DOHH2 (cell line): ENCODE measurements around the gene LRRC27.

Experiments used
- H3F3A ChIP-seq: fragments of 200-600 bp; sonication (generic), shearing (Covaris generic); 2 replicates; pipeline ENCODE4 v1.6.0; 2016; ENCODE audit warnings: antibody characterized with exemption, mild to moderate bottlenecking; ENCODE audit not compliant: control insufficient read depth, insufficient read depth
- H3K27ac ChIP-seq: fragments of 200-600 bp; sonication (generic); 2 replicates; pipeline ENCODE4 v1.5.1; 2014; ENCODE audit warnings: low read depth, mild to moderate bottlenecking, low read length, moderate library complexity
- H3K27me3 ChIP-seq: fragments of 200-600 bp; sonication (generic); 2 replicates; pipeline ENCODE4 v1.6.1; 2014; ENCODE audit warnings: mild to moderate bottlenecking, low read length, mixed read lengths; ENCODE audit not compliant: control insufficient read depth
- H3K36me3 ChIP-seq: fragments of 200-600 bp; sonication (generic); 2 replicates; pipeline ENCODE4 v1.6.1; 2014; ENCODE audit warnings: mild to moderate bottlenecking, low read length, moderate library complexity, mixed read lengths; ENCODE audit not compliant: control insufficient read depth
- H3K4me1 ChIP-seq: fragments of 200-600 bp; sonication (generic); 2 replicates; pipeline ENCODE4 v1.6.1; 2014; ENCODE audit warnings: mild to moderate bottlenecking, low read length, mixed read lengths; ENCODE audit not compliant: control insufficient read depth
- H3K4me2 ChIP-seq: fragments of 200-600 bp; sonication (generic); 2 replicates; pipeline ENCODE4 v1.6.0; 2014; ENCODE audit warnings: mild to moderate bottlenecking, low read length, moderate library complexity
- H3K4me3 ChIP-seq: fragments of 200-600 bp; sonication (generic); 2 replicates; pipeline ENCODE4 v1.5.1; 2014; ENCODE audit warnings: mild to moderate bottlenecking, low read length, mixed read lengths
- H3K79me2 ChIP-seq: fragments of 200-600 bp; sonication (generic); 2 replicates; pipeline ENCODE4 v1.6.1; 2014; ENCODE audit warnings: mild to moderate bottlenecking, low read length, mixed read lengths; ENCODE audit not compliant: control insufficient read depth
- H3K9me2 ChIP-seq: fragments of 200-600 bp; sonication (generic); replicated peaks from 2 replicates; pipeline ENCODE4 v1.6.1; 2014; ENCODE audit warnings: mild to moderate bottlenecking, low read length, mixed read lengths; ENCODE audit not compliant: control insufficient read depth
- H3K9me3 ChIP-seq: fragments of 200-600 bp; sonication (generic); 2 replicates; pipeline ENCODE4 v1.6.1; 2014; ENCODE audit warnings: antibody characterized with exemption, low read length, mixed read lengths; ENCODE audit not compliant: control insufficient read depth, insufficient read depth
- H4K20me1 ChIP-seq: fragments of 200-600 bp; sonication (generic); 2 replicates; pipeline ENCODE4 v1.6.0; 2014; ENCODE audit warnings: low read depth, mild to moderate bottlenecking, antibody characterized with exemption, low read length, moderate library complexity; ENCODE audit not compliant: control insufficient read depth, insufficient read depth
- CTCF ChIP-seq: fragments of 200-600 bp; sonication (generic); IDR thresholded peaks from one replicate; pipeline ENCODE4 v1.5.1; 2014; ENCODE audit warnings: antibody characterized with exemption, mild to moderate bottlenecking, low read depth, low read length; ENCODE audit not compliant: poor library complexity, severe bottlenecking
- EZH2phosphoT487 ChIP-seq: fragments of 200-600 bp; sonication (generic); IDR thresholded peaks from 2 replicates; pipeline ENCODE4 v1.6.1; 2017; ENCODE audit warnings: borderline replicate concordance, mild to moderate bottlenecking, antibody characterized with exemption, low read length, moderate library complexity, mixed read lengths

The LRRC27 gene

GRCh38 chr10:132298038-132298881 lies 33.7 kb upstream of the LRRC27 start:
- TF ChIP-seq CTCF: no peak
- TF ChIP-seq EZH2phosphoT487: no peak
- no peaks in the 10 kb centered on the region for H3K27me3 ChIP-seq
- H3K4me2 ChIP-seq: no peak overlapping the region
- H3K9me3 ChIP-seq: no peaks in the 10 kb centered on the region
- no peaks in the 10 kb centered on the region for H3K9me2 ChIP-seq
- H3K36me3 ChIP-seq: no peaks in the 10 kb centered on the region
- H3K4me3 ChIP-seq: no peak overlapping the region
- no peaks in the 10 kb centered on the region for H3K79me2 ChIP-seq
- no peaks in the 10 kb centered on the region for H4K20me1 ChIP-seq
- peaks cover 6% of the 10 kb centered on the region; the same call in 1 of the 2 replicates for H3K4me1 ChIP-seq
- H3K27ac ChIP-seq: no peak overlapping the region
- no peaks in the 10 kb centered on the region for H3F3A ChIP-seq

GRCh38 chr10:132299371-132300336 lies 32.3 kb upstream of the LRRC27 start:
- H3K27ac ChIP-seq: no peak overlapping the region
- no peaks in the 10 kb centered on the region for H3K9me2 ChIP-seq
- H4K20me1 ChIP-seq: no peaks in the 10 kb centered on the region
- no peaks in the 10 kb centered on the region for H3K9me3 ChIP-seq
- no peaks in the 10 kb centered on the region for H3K79me2 ChIP-seq
- H3K36me3 ChIP-seq: no peaks in the 10 kb centered on the region
- H3F3A ChIP-seq: no peaks in the 10 kb centered on the region
- no peak for TF ChIP-seq EZH2phosphoT487
- TF ChIP-seq CTCF: no peak
- no peak overlapping the region for H3K4me3 ChIP-seq
- no peaks in the 10 kb centered on the region for H3K27me3 ChIP-seq
- H3K4me1 ChIP-seq: peaks cover 6% of the 10 kb centered on the region; the same call in 1 of the 2 replicates
- H3K4me2 ChIP-seq: no peak overlapping the region

- Histone ChIP-seq H3K4me3 (no peak overlapping the region), H3K4me2 (no peak overlapping the region), H4K20me1 (no peaks in the 10 kb centered on the region), H3F3A (no peaks in the 10 kb centered on the region), H3K36me3 (no peaks in the 10 kb centered on the region), H3K27ac (no peak overlapping the region), H3K4me1 (peaks cover 6% of the 10 kb centered on the region; the same call in 1 of the 2 replicates), H3K27me3 (peaks cover 2% of the 10 kb centered on the region; the same call in 1 of the 2 replicates), H3K9me3 (no peaks in the 10 kb centered on the region), H3K9me2 (no peaks in the 10 kb centered on the region), H3K79me2 (no peaks in the 10 kb centered on the region)
- TF ChIP-seq CTCF: no peak
- TF ChIP-seq EZH2phosphoT487: no peak
Measured at GRCh38 chr10:132300582-132300981, 31.4 kb upstream of the LRRC27 start.
